HEK293 (cell line): Measurements from ENCODE around the gene LIN9.

Experiments used
- CTCF ChIA-PET: fragments of 350-600 bp; formaldehyde crosslinking; extraction: SDS; loops from one replicate; lab custom pipeline; 2021; ENCODE audit warnings: antibody characterized with exemption; lab: Yijun Ruan, JAX
- POLR2A ChIA-PET: fragments of 300-600 bp; formaldehyde crosslinking; extraction: SDS; loops from one replicate; lab custom pipeline; 2020; ENCODE audit warnings: antibody characterized with exemption, inconsistent platforms; lab: Yijun Ruan, JAX
- H3K27ac ChIP-seq: fragments of 200-500 bp; sonication (Bioruptor generic); 2 replicates; pipeline ENCODE4 v1.5.1; 2014; ENCODE audit warnings: low read depth, low read length, control low read depth, inconsistent platforms; ENCODE audit errors: extremely low read depth
- H3K36me3 ChIP-seq, 2 experiments: fragments of 200-500 bp in 1 of 2; sonication (Bioruptor generic) in 1 of 2; 1 replicate in 1 of 2; 2 replicates in 1 of 2; pipeline ENCODE4 v1.5.1; 2014 to 2017; ENCODE audit warnings: inconsistent platforms in 2 of 2, low read length in 2 of 2; ENCODE audit not compliant: control insufficient read depth in 2 of 2, insufficient read depth in 1 of 2
- H3K4me1 ChIP-seq: fragments of 200-500 bp; sonication (Bioruptor generic); 2 replicates; pipeline ENCODE4 v1.5.1; 2014; ENCODE audit warnings: mild to moderate bottlenecking, low read length, inconsistent platforms; ENCODE audit not compliant: control insufficient read depth, insufficient read depth
- H3K4me3 ChIP-seq: 2 replicates; pipeline ENCODE4 v1.5.1; 2011; ENCODE audit warnings: low read depth, mild to moderate bottlenecking, control low read depth, low read length, moderate library complexity
- H3K9me3 ChIP-seq: fragments of 200-500 bp; sonication (Bioruptor generic); 2 replicates; pipeline ENCODE4 v1.5.1; 2014; ENCODE audit warnings: low read depth, low read length, inconsistent platforms; ENCODE audit not compliant: control insufficient read depth, insufficient read depth
- BCL11A ChIP-seq: fragments of 450-650 bp; formaldehyde crosslinking; IDR thresholded peaks from 2 replicates; pipeline ENCODE4 v1.5.1; 2016; ENCODE audit warnings: low read depth, missing biosample characterization, missing genetic modification characterization
- BCL11B ChIP-seq: fragments of 450-650 bp; formaldehyde crosslinking; IDR thresholded peaks from 2 replicates; pipeline ENCODE4 v1.5.1; 2016; ENCODE audit warnings: low read depth, missing biosample characterization, missing genetic modification characterization
- FEZF1 ChIP-seq: fragments of 450-650 bp; formaldehyde crosslinking; IDR thresholded peaks from 2 replicates; pipeline ENCODE4 v1.5.1; 2016; ENCODE audit warnings: missing biosample characterization, missing genetic modification characterization
- HIC1 ChIP-seq: fragments of 450-650 bp; formaldehyde crosslinking; IDR thresholded peaks from 2 replicates; pipeline ENCODE4 v1.5.1; 2016; ENCODE audit warnings: missing biosample characterization, missing genetic modification characterization
- HOXA7 ChIP-seq: sonication (generic); formaldehyde crosslinking; IDR thresholded peaks from 2 replicates; pipeline ENCODE4 v1.8.1; 2022; ENCODE audit warnings: missing genetic modification reagents, borderline replicate concordance
- MYNN ChIP-seq: fragments of 450-650 bp; formaldehyde crosslinking; IDR thresholded peaks from 2 replicates; pipeline ENCODE4 v1.5.1; 2016; ENCODE audit warnings: missing biosample characterization, missing genetic modification characterization, borderline replicate concordance
- PATZ1 ChIP-seq: fragments of 450-650 bp; formaldehyde crosslinking; IDR thresholded peaks from 2 replicates; pipeline ENCODE4 v1.5.1; 2016; ENCODE audit warnings: missing biosample characterization, missing genetic modification characterization
- PRDM6 ChIP-seq: fragments of 450-650 bp; formaldehyde crosslinking; IDR thresholded peaks from 2 replicates; pipeline ENCODE4 v1.5.1; 2017; ENCODE audit warnings: missing biosample characterization, missing genetic modification characterization
- SCRT1 ChIP-seq: fragments of 450-650 bp; formaldehyde crosslinking; IDR thresholded peaks from 2 replicates; pipeline ENCODE4 v1.5.1; 2016; ENCODE audit warnings: missing biosample characterization, missing genetic modification characterization, borderline replicate concordance
- TCF7L2 ChIP-seq: IDR thresholded peaks from 2 replicates; pipeline ENCODE4 v1.6.1; 2011; ENCODE audit warnings: low read depth, mild to moderate bottlenecking, inconsistent platforms, low read length, moderate library complexity, borderline replicate concordance
- ZFP3 ChIP-seq: fragments of 450-650 bp; formaldehyde crosslinking; IDR thresholded peaks from 2 replicates; pipeline ENCODE4 v1.5.1; 2016; ENCODE audit warnings: low read depth, missing biosample characterization, missing genetic modification characterization
- ZNF148 ChIP-seq: fragments of 450-650 bp; formaldehyde crosslinking; IDR thresholded peaks from 2 replicates; pipeline ENCODE4 v1.5.0; 2017; ENCODE audit warnings: missing biosample characterization, missing genetic modification characterization, borderline replicate concordance
- ZNF362 ChIP-seq: fragments of 450-650 bp; formaldehyde crosslinking; IDR thresholded peaks from 2 replicates; pipeline ENCODE4 v1.5.1; 2016; ENCODE audit warnings: missing biosample characterization, missing genetic modification characterization
- ZNF48 ChIP-seq: fragments of 450-650 bp; formaldehyde crosslinking; IDR thresholded peaks from 2 replicates; pipeline ENCODE4 v1.5.1; 2016; ENCODE audit warnings: missing biosample characterization, missing genetic modification characterization
- ZNF571 ChIP-seq: fragments of 450-650 bp; formaldehyde crosslinking; IDR thresholded peaks from 2 replicates; pipeline ENCODE4 v1.5.0; 2017; ENCODE audit warnings: missing biosample characterization, missing genetic modification characterization
- ZNF670 ChIP-seq: fragments of 450-650 bp; formaldehyde crosslinking; IDR thresholded peaks from 2 replicates; pipeline ENCODE4 v1.5.1; 2016; ENCODE audit warnings: missing biosample characterization, missing genetic modification characterization, low read depth
- ZNF747 ChIP-seq: fragments of 450-650 bp; formaldehyde crosslinking; IDR thresholded peaks from 2 replicates; pipeline ENCODE4 v1.5.1; 2016; ENCODE audit warnings: missing biosample characterization, missing genetic modification characterization
- ZSCAN16 ChIP-seq: fragments of 450-650 bp; formaldehyde crosslinking; IDR thresholded peaks from 2 replicates; pipeline ENCODE4 v1.5.1; 2016; ENCODE audit warnings: missing biosample characterization, missing genetic modification characterization
- ZXDB ChIP-seq: fragments of 450-650 bp; formaldehyde crosslinking; IDR thresholded peaks from 2 replicates; pipeline ENCODE4 v1.5.1; 2016; ENCODE audit warnings: missing biosample characterization, missing genetic modification characterization

The LIN9 gene

GRCh38 chr1:226277897-226278296, 31.1 kb downstream of the LIN9 start (continued):
- 0 out of 2 replicates have a peak, but pooled peaks have one; percentile 32 for TF ChIP-seq HIC1 (tag by site-specific recombination)

- POLR2A ChIA-PET = no interaction called here
These were observed 32.0 kb downstream of the LIN9 start for GRCh38 chr1:226276987-226277386.

GRCh38 chr1:226276077-226276682, 32.8 kb downstream of the LIN9 start:
- H3K36me3 ChIP-seq = peaks cover 3 to 25% of the 10 kb centered on the region in 2 experiments
- H3K4me1 ChIP-seq = no peaks in the 10 kb centered on the region
- ChIA-PET POLR2A (no interaction called here), CTCF (interaction anchor here (0.6 kb wide), 1 partner anchor 30 kb away, joined by 3 read pairs; no protein-coding TSS in a partner anchor)
- H3K27ac ChIP-seq = no peak overlapping the region
- H3K4me3 ChIP-seq = no peak overlapping the region
- no peaks in the 10 kb centered on the region for H3K9me3 ChIP-seq
- no peak for TF ChIP-seq ZXDB (tag by site-specific recombination)
- TF ChIP-seq BCL11A (tag by site-specific recombination) = peak; percentile 11; the same call in 1 of the 2 replicates
- no peak for TF ChIP-seq ZFP3
- TF ChIP-seq ZNF148 (tag by site-specific recombination) = no peak
- peak; percentile 100 for TF ChIP-seq HIC1 (tag by site-specific recombination)
- TF ChIP-seq PRDM6 (tag by site-specific recombination) = peak; percentile 76
- no peak for TF ChIP-seq ZNF571 (tag by site-specific recombination)
- TF ChIP-seq SCRT1 (tag by site-specific recombination) = peak; percentile 64; the same call in 1 of the 2 replicates
- peak; percentile 71; the same call in 1 of the 2 replicates for TF ChIP-seq BCL11B (tag by site-specific recombination)
- TF ChIP-seq ZNF747 (tag by site-specific recombination) = no peak
- TF ChIP-seq FEZF1 (tag by site-specific recombination) = no peak
- TF ChIP-seq PATZ1 (tag by site-specific recombination) = no peak
- no peak for TF ChIP-seq ZNF48 (tag by site-specific recombination)
- no peak for TF ChIP-seq MYNN
- TF ChIP-seq HOXA7 = no peak
- TF ChIP-seq ZNF670 = no peak
- peak; percentile 55; the same call in 1 of the 2 replicates for TF ChIP-seq TCF7L2

More at GRCh38 chr1:226276987-226277386, 32.0 kb downstream of the LIN9 start:
- H3K4me1 ChIP-seq = no peaks in the 10 kb centered on the region
- TF ChIP-seq ZSCAN16 (tag by site-specific recombination) (no peak), ZNF362 (tag by site-specific recombination) (peak; percentile 93; the same call in 1 of the 2 replicates)
- H3K9me3 ChIP-seq = no peaks in the 10 kb centered on the region
- no peak overlapping the region for H3K4me3 ChIP-seq
- CTCF ChIA-PET = no interaction called here
- H3K27ac ChIP-seq = no peak overlapping the region
- peaks cover 3 to 25% of the 10 kb centered on the region in 2 experiments for H3K36me3 ChIP-seq
